PC-9 (cell line): ENCODE data around the gene CRYZ. TPM values are rescaled to one million over a fixed set of nuclear protein-coding genes. Genes with fewer than 3 reads are reported as not detected.

Experiments
- BruUV-seq: library from RNA; stranded (reverse); fragments of 400-500 nt; replicated peaks from 2 replicates; lab custom pipeline; 2021; lab: Mats Ljungman, UMichigan
- CTCF ChIA-PET: fragments of 300-600 bp; sonication (Branson Sonifier 250); formaldehyde crosslinking; loops from one replicate; lab custom pipeline; 2022; ENCODE audit warnings: antibody characterized with exemption; lab: Charles Lee
- POLR2A ChIA-PET: fragments of 300-600 bp; sonication (Branson Sonifier 250); formaldehyde crosslinking; loops from one replicate; lab custom pipeline; 2022; ENCODE audit warnings: antibody characterized with exemption; ENCODE audit not compliant: unreplicated experiment; lab: Charles Lee
- DNase-seq, 2 experiments: peaks; one replicate each; pipeline versions ENCODE4 v3.0.0 to v3.0.0-alpha.2; 2015 to 2022; ENCODE audit warnings: mixed read lengths in 1 of 2
- H2AFZ ChIP-seq: fragments of 200-600 bp; sonication (generic); 2 replicates; pipeline ENCODE4 v1.8.1; 2017; ENCODE audit warnings: antibody characterized with exemption
- H3F3A ChIP-seq: fragments of 200-600 bp; sonication (generic); 2 replicates; pipeline ENCODE4 v1.8.1; 2017; ENCODE audit warnings: antibody characterized with exemption, mild to moderate bottlenecking, low read depth; ENCODE audit not compliant: insufficient read depth
- H3K27ac ChIP-seq: fragments of 200-600 bp; sonication (generic); 2 replicates; pipeline ENCODE4 v1.6.1; 2016; ENCODE audit warnings: mixed run types
- H3K27me3 ChIP-seq: fragments of 200-600 bp; sonication (generic); 2 replicates; pipeline ENCODE4 v1.6.1; 2016; ENCODE audit warnings: low read depth, mixed run types; ENCODE audit not compliant: insufficient read depth
- H3K36me3 ChIP-seq: fragments of 200-600 bp; sonication (generic); 2 replicates; pipeline ENCODE4 v1.6.1; 2016; ENCODE audit warnings: low read depth, mixed run types
- H3K4me1 ChIP-seq: fragments of 200-600 bp; sonication (generic); replicated peaks from 2 replicates; pipeline ENCODE4 v1.6.1; 2016; ENCODE audit warnings: mixed run types; ENCODE audit not compliant: insufficient read depth
- H3K4me2 ChIP-seq: fragments of 200-600 bp; sonication (generic); 2 replicates; pipeline ENCODE4 v1.6.1; 2017; ENCODE audit warnings: mixed run types
- H3K4me3 ChIP-seq: fragments of 200-600 bp; sonication (generic); 2 replicates; pipeline ENCODE4 v1.6.1; 2016; ENCODE audit warnings: mixed run types
- H3K79me2 ChIP-seq: fragments of 200-600 bp; sonication (generic); 2 replicates; pipeline ENCODE4 v1.6.1; 2017; ENCODE audit warnings: low read depth, mixed run types
- H3K9me2 ChIP-seq: fragments of 200-600 bp; sonication (generic); 2 replicates; pipeline ENCODE4 v1.8.1; 2017; ENCODE audit warnings: mild to moderate bottlenecking; ENCODE audit not compliant: insufficient read depth
- H3K9me3 ChIP-seq: fragments of 200-600 bp; sonication (generic); 2 replicates; pipeline ENCODE4 v1.8.1; 2016; ENCODE audit warnings: low read depth; ENCODE audit not compliant: insufficient read depth
- H4K20me1 ChIP-seq: fragments of 200-600 bp; sonication (generic); 2 replicates; pipeline ENCODE4 v1.8.1; 2017; ENCODE audit not compliant: insufficient read depth
- EZH2 ChIP-seq: fragments of 200-600 bp; sonication (generic); IDR thresholded peaks from 2 replicates; pipeline ENCODE4 v1.8.0; 2017; ENCODE audit warnings: antibody characterized with exemption, low read depth
- intact Hi-C: fragments of 100-400 bp; cut with micrococcal nuclease; formaldehyde crosslinking; loops from one replicate; pipeline ENCODE4 v1.10.0; 2022; ENCODE audit not compliant: unreplicated experiment
- total RNA-seq: library from RNA; stranded (reverse); gene quantifications from 2 replicates; pipeline ENCODE4 v1.2.3, GENCODE V29; 2021
- TF ChIP-seq, protein P1 (sequence below): fragments of 200-600 bp; sonication (generic); conservative IDR thresholded peaks from 2 replicates; pipeline ENCODE4 v1.6.1; 2017; ENCODE audit warnings: mixed run types, antibody characterized with exemption, mild to moderate bottlenecking, moderate library complexity

CRYZ gene
- total RNA-seq, 1 experiment from 2014 or later: 24.4 TPM

DNA sequence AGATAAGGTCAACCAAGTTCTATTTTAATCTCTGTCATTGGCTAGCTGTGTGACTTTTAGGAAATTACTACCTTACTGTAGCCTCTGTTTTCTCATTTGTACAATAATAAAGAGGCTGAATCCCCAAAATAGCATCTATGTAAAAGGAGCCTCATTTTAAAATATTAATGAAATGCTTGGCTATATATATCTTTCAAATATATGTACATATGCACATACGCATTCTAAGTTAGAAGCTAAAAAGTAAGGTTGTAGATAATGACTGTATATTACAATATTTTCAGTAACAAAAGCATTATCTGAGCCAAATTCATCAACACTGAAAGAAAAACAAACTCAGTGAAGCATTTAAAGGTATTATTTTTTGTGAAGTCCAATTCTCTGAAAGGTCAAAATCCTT, 44.7 kb upstream of the CRYZ start:
- H3K27ac ChIP-seq: no peak overlapping the region
- H2AFZ ChIP-seq: no peak overlapping the region
- H3K9me2 ChIP-seq: 0 out of 2 replicates have a peak, but pooled peaks cover 4% of the 10 kb centered on the region
- intact Hi-C loops: no loop called here
- POLR2A ChIA-PET: no interaction called here
- DNase-seq: no peak
- no peaks in the 10 kb centered on the region for H4K20me1 ChIP-seq
- H3K27me3 ChIP-seq: no peaks in the 10 kb centered on the region
- H3K9me3 ChIP-seq: no peaks in the 10 kb centered on the region
- H3K36me3 ChIP-seq: no peaks in the 10 kb centered on the region
- CTCF ChIA-PET: no interaction called here
- no peaks in the 10 kb centered on the region for H3F3A ChIP-seq
- no peak overlapping the region for H3K4me3 ChIP-seq
- TF ChIP-seq EZH2: no peak
- TF ChIP-seq, protein P1, sequence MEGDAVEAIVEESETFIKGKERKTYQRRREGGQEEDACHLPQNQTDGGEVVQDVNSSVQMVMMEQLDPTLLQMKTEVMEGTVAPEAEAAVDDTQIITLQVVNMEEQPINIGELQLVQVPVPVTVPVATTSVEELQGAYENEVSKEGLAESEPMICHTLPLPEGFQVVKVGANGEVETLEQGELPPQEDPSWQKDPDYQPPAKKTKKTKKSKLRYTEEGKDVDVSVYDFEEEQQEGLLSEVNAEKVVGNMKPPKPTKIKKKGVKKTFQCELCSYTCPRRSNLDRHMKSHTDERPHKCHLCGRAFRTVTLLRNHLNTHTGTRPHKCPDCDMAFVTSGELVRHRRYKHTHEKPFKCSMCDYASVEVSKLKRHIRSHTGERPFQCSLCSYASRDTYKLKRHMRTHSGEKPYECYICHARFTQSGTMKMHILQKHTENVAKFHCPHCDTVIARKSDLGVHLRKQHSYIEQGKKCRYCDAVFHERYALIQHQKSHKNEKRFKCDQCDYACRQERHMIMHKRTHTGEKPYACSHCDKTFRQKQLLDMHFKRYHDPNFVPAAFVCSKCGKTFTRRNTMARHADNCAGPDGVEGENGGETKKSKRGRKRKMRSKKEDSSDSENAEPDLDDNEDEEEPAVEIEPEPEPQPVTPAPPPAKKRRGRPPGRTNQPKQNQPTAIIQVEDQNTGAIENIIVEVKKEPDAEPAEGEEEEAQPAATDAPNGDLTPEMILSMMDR: no peak
- H3K4me2 ChIP-seq: no peak overlapping the region
- no peaks in the 10 kb centered on the region for H3K79me2 ChIP-seq
- BruUV-seq: no TSS peak
- H3K4me1 ChIP-seq: no peaks in the 10 kb centered on the region

DNA sequence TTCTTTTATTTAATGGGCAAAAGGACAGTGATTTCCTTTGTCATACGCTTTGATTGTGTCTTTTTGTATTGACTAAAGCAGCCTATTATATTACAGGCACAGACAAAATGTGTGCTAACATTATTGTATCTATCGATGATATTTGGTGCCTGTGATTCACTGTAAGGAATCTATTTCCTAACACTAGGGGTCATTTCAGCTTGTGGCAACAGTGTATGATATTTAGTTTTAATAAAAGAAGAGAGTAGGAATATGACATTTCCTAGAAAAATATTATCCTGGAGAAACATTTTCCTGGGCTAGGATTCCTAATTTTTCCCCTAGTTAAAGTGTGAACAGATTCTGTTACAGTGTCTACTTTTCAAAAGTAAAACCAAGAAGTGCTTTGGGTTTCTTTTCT, 42.9 kb upstream of the CRYZ start:
- Histone ChIP-seq H3F3A (no peaks in the 10 kb centered on the region), H3K4me3 (no peak overlapping the region), H3K9me2 (0 out of 2 replicates have a peak, but pooled peaks cover 4% of the 10 kb centered on the region), H3K4me1 (no peaks in the 10 kb centered on the region), H3K36me3 (no peaks in the 10 kb centered on the region), H4K20me1 (no peaks in the 10 kb centered on the region), H3K9me3 (no peaks in the 10 kb centered on the region), H3K79me2 (no peaks in the 10 kb centered on the region), H3K4me2 (no peak overlapping the region), H3K27ac (no peak overlapping the region), H3K27me3 (no peaks in the 10 kb centered on the region), H2AFZ (no peak overlapping the region)
- DNase-seq: no peak
- ChIA-PET POLR2A (no interaction called here), CTCF (no interaction called here)
- no TSS peak for BruUV-seq
- intact Hi-C loops: no loop called here
- TF ChIP-seq EZH2: no peak
- TF ChIP-seq, protein P1: no peak; the same call in 1 of the 2 replicates

DNA sequence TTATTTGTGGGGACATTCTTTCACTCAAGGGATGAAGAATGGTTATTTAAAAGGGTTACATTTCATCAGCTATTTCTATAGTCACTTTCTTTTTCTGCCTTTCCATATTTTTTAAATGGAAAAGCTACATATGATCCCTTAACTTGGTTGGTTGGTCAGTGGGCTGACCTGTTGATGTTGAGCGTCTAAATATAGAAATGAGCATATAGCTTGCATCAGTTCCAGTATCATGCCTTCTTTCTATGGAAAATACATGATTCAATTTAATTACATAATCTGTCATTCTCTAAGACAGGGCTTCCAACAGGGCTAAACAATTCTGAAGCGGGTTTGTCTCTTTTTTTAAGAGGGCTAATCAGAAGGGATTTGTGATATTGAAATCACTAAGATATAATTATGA, 40.7 kb upstream of the CRYZ start:
- Histone ChIP-seq H3K4me2 (no peak overlapping the region), H3K4me1 (no peaks in the 10 kb centered on the region), H3K9me2 (no peaks in the 10 kb centered on the region), H3K4me3 (no peak overlapping the region), H4K20me1 (no peaks in the 10 kb centered on the region), H2AFZ (no peak overlapping the region), H3K27ac (no peak overlapping the region), H3K36me3 (no peaks in the 10 kb centered on the region), H3K9me3 (no peaks in the 10 kb centered on the region), H3F3A (no peaks in the 10 kb centered on the region), H3K27me3 (no peaks in the 10 kb centered on the region), H3K79me2 (no peaks in the 10 kb centered on the region)
- BruUV-seq: no TSS peak
- ChIA-PET POLR2A (no interaction called here), CTCF (no interaction called here)
- intact Hi-C loops: loop anchor here (2.0 kb wide), 1 partner anchor 859 kb away; no protein-coding TSS in a partner anchor
- TF ChIP-seq, protein P1: no peak
- TF ChIP-seq EZH2: no peak
- DNase-seq: no peak
